Measurements from ENCODE around the gene WDR70.

The WDR70 gene

GRCh38 chr5:37736397-37736796 is 357.3 kb downstream of the WDR70 start:
- Histone ChIP-seq H4K20me1 (ENCODE audit: low read depth, low read length) (no peaks in the 10 kb centered on the region), H3K4me2 (ENCODE audit: low read depth, low read length, poor library complexity, severe bottlenecking) (no peak overlapping the region), H3K27me3 (ENCODE audit: low read length) (no peaks in the 10 kb centered on the region), H3K4me3 (ENCODE audit: insufficient read depth, low read length, poor library complexity, severe bottlenecking) (no peak overlapping the region), H3F3A (ENCODE audit: insufficient read depth) (no peaks in the 10 kb centered on the region), H3K9me2 (replicated peaks; ENCODE audit: insufficient read depth, low read length) (no peaks in the 10 kb centered on the region), H3K36me3 (ENCODE audit: low read length) (no peaks in the 10 kb centered on the region), H3K9ac (ENCODE audit: low read length) (no peak overlapping the region), H3K27ac (ENCODE audit: low read depth, low read length) (no peak overlapping the region), H3K9me3 (ENCODE audit: insufficient read depth, low read length) (no peaks in the 10 kb centered on the region), H2AFZ (ENCODE audit: low read depth, low read length, severe bottlenecking) (no peak overlapping the region), H3K79me2 (ENCODE audit: insufficient read depth, low read length) (no peaks in the 10 kb centered on the region)
- TF ChIP-seq CTCF (IDR thresholded peaks at IDR 0.05; ENCODE audit: insufficient read depth, low read length, poor library complexity, severe bottlenecking) (no peak), EZH2phosphoT487 (conservative IDR thresholded peaks at IDR 0.05; ENCODE audit: low read length) (no peak)

GRCh38 chr5:37737326-37738056 is 358.4 kb downstream of the WDR70 start:
- H3F3A ChIP-seq (ENCODE audit: insufficient read depth), result no peaks in the 10 kb centered on the region
- no peaks in the 10 kb centered on the region for H3K79me2 ChIP-seq (ENCODE audit: insufficient read depth, low read length)
- H3K4me3 ChIP-seq (ENCODE audit: insufficient read depth, low read length, poor library complexity, severe bottlenecking), result no peak overlapping the region
- TF ChIP-seq CTCF (IDR thresholded peaks at IDR 0.05; ENCODE audit: insufficient read depth, low read length, poor library complexity, severe bottlenecking), result no peak
- no peak for TF ChIP-seq EZH2phosphoT487 (conservative IDR thresholded peaks at IDR 0.05; ENCODE audit: low read length)
- H3K4me2 ChIP-seq (ENCODE audit: low read depth, low read length, poor library complexity, severe bottlenecking), result no peak overlapping the region
- no peak overlapping the region for H2AFZ ChIP-seq (ENCODE audit: low read depth, low read length, severe bottlenecking)
- H3K9ac ChIP-seq (ENCODE audit: low read length), result no peak overlapping the region
- no peaks in the 10 kb centered on the region for H3K27me3 ChIP-seq (ENCODE audit: low read length)
- no peaks in the 10 kb centered on the region for H3K9me3 ChIP-seq (ENCODE audit: insufficient read depth, low read length)
- no peak overlapping the region for H3K27ac ChIP-seq (ENCODE audit: low read depth, low read length)
- no peaks in the 10 kb centered on the region for H3K9me2 ChIP-seq (replicated peaks; ENCODE audit: insufficient read depth, low read length)
- H3K36me3 ChIP-seq (ENCODE audit: low read length), result no peaks in the 10 kb centered on the region
- no peaks in the 10 kb centered on the region for H4K20me1 ChIP-seq (ENCODE audit: low read depth, low read length)

GRCh38 chr5:37738057-37738691 is 359.1 kb downstream of the WDR70 start:
- H3F3A ChIP-seq (ENCODE audit: insufficient read depth), result no peaks in the 10 kb centered on the region
- no peak overlapping the region for H2AFZ ChIP-seq (ENCODE audit: low read depth, low read length, severe bottlenecking)
- no peak overlapping the region for H3K9ac ChIP-seq (ENCODE audit: low read length)

More at GRCh38 chr5:37738057-37738691, 359.1 kb downstream of the WDR70 start:
- no peaks in the 10 kb centered on the region for H3K9me2 ChIP-seq (replicated peaks; ENCODE audit: insufficient read depth, low read length)
- H3K4me2 ChIP-seq (ENCODE audit: low read depth, low read length, poor library complexity, severe bottlenecking), result no peak overlapping the region
- H3K27ac ChIP-seq (ENCODE audit: low read depth, low read length), result no peak overlapping the region
- H3K4me3 ChIP-seq (ENCODE audit: insufficient read depth, low read length, poor library complexity, severe bottlenecking), result no peak overlapping the region
- TF ChIP-seq CTCF (IDR thresholded peaks at IDR 0.05; ENCODE audit: insufficient read depth, low read length, poor library complexity, severe bottlenecking) (no peak), EZH2phosphoT487 (conservative IDR thresholded peaks at IDR 0.05; ENCODE audit: low read length) (no peak)
- no peaks in the 10 kb centered on the region for H3K36me3 ChIP-seq (ENCODE audit: low read length)
- no peaks in the 10 kb centered on the region for H3K27me3 ChIP-seq (ENCODE audit: low read length)
- no peaks in the 10 kb centered on the region for H3K9me3 ChIP-seq (ENCODE audit: insufficient read depth, low read length)
- H3K79me2 ChIP-seq (ENCODE audit: insufficient read depth, low read length), result no peaks in the 10 kb centered on the region
- no peaks in the 10 kb centered on the region for H4K20me1 ChIP-seq (ENCODE audit: low read depth, low read length)
